ENCODE results near the gene BCAP29. TPM values are rescaled to one million over a fixed set of nuclear protein-coding genes. Genes with fewer than 3 reads are reported as not detected.
A peak's percentile ranks its signal among the peaks of the same experiment; 100 is the strongest.
"Not testable (repeated sequence)": the region's sequence is repeated elsewhere in the genome, so short reads cannot be mapped to it uniquely, and the experiment has no call there.

BCAP29 gene, protein sequence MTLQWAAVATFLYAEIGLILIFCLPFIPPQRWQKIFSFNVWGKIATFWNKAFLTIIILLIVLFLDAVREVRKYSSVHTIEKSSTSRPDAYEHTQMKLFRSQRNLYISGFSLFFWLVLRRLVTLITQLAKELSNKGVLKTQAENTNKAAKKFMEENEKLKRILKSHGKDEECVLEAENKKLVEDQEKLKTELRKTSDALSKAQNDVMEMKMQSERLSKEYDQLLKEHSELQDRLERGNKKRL
- total RNA-seq: 10 to 100 TPM; 18.9 to 21.0 TPM

- peak within 1 kb of the TSS; percentile 85 for H3K4me3 Mint-ChIP-seq
- DNase-seq: peak; percentile 64
- peaks cover 9% of the 10 kb centered on the region for H3K36me3 Mint-ChIP-seq (ENCODE audit: low read depth)
- peak within 1 kb of the TSS; percentile 71 for H3K27ac Mint-ChIP-seq
- CTCF ChIA-PET: interaction anchor here (0.7 to 1.8 kb wide), 4 partner anchors 15 to 140 kb away, joined by 3 to 6 read pairs (median 4); no protein-coding TSS in a partner anchor
- no peaks in the 10 kb centered on the region for H3K27me3 Mint-ChIP-seq (ENCODE audit: low read depth)
- no peaks in the 10 kb centered on the region for H3K9me3 Mint-ChIP-seq
- peaks cover 21% of the 10 kb centered on the region for H3K4me1 Mint-ChIP-seq (ENCODE audit: low read depth)
- intact Hi-C loops (cut with micrococcal nuclease): loop anchor here (1.0 to 5.0 kb wide), 5 partner anchors 17 to 297 kb away; partner anchors contain the start of genes COG5 and DUS4L
Measured at GRCh38 chr7:107579885-107580715, at the start of gene BCAP29. BCAP29 (plus strand) TSS chr7:107580246; CDS start chr7:107580773, 527 bp downstream.

DNA sequence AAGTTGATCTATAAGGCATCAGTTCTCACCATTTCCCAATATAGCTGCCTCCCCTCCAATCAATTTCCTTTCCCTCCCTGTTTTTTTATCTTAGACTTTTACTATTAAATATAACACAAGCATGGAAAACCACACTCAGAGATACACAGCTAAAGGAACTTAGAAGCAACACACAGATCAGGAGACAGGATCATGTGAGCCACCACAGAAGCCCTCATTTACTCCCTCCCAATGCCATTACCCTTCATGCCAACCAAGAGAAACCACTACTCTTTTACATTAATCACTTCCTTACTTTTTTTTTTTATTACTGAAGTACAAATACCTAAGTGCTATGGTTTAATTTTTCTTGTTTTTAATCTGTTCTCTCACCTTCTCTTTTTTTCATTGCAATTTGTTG, 49.3 kb upstream of the BCAP29 start:
- intact Hi-C loops (cut with micrococcal nuclease): no loop called here
- DNase-seq: no peak
- Mint-ChIP-seq H3K27me3 (ENCODE audit: low read depth) (no peaks in the 10 kb centered on the region), H3K9me3 (peaks cover 5% of the 10 kb centered on the region), H3K36me3 (ENCODE audit: low read depth) (peaks cover 33% of the 10 kb centered on the region), H3K4me1 (ENCODE audit: low read depth) (peaks cover 38% of the 10 kb centered on the region), H3K4me3 (no peak overlapping the region), H3K27ac (no peak overlapping the region)
- CTCF ChIA-PET: interaction anchor here (0.6 kb wide), 1 partner anchor 1012 kb away, joined by 4 read pairs; no protein-coding TSS in a partner anchor

- Mint-ChIP-seq H3K4me1 (ENCODE audit: low read depth) (peaks cover 37% of the 10 kb centered on the region), H3K4me3 (no peak overlapping the region), H3K9me3 (peaks cover 10% of the 10 kb centered on the region), H3K36me3 (ENCODE audit: low read depth) (peaks cover 51% of the 10 kb centered on the region), H3K27ac (no peak overlapping the region), H3K27me3 (ENCODE audit: low read depth) (no peaks in the 10 kb centered on the region)
- intact Hi-C loops (cut with micrococcal nuclease): no loop called here
- CTCF ChIA-PET: no interaction called here
- no peak for DNase-seq
Measured at GRCh38 chr7:107534139-107534538, 45.9 kb upstream of the BCAP29 start.

- H3K27ac Mint-ChIP-seq; DNase-seq; H3K4me3 Mint-ChIP-seq; intact Hi-C loops (cut with micrococcal nuclease); H3K27me3 Mint-ChIP-seq (ENCODE audit: low read depth); H3K9me3 Mint-ChIP-seq; CTCF ChIA-PET: not testable (repeated sequence)
- Mint-ChIP-seq H3K4me1 (ENCODE audit: low read depth) (peaks cover 35% of the 10 kb centered on the region), H3K36me3 (ENCODE audit: low read depth) (peaks cover 60% of the 10 kb centered on the region)
Measured at GRCh38 chr7:107537228-107537627, 42.8 kb upstream of the BCAP29 start.

DNA sequence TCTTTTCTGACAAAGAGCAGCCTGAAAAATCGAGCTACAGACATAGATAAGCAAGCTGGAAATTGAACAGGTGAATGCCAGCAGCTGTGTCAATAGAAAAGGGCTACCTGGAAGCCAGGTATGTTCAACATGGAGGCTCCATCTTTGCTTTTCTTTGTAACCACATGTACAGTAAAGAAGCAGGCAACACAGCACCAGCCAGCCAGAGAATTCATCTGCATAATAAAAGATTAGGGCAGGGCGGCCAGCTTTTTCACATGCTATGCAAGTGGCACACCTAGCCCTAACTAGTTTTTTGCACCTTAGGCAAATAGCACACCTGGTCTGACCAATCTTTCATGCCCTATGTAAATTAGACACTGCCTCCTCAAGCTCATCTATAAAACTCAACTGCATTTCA, 42.0 kb upstream of the BCAP29 start:
- CTCF ChIA-PET: no interaction called here
- intact Hi-C loops (cut with micrococcal nuclease): no loop called here
- H3K27ac Mint-ChIP-seq: no peak overlapping the region
- H3K9me3 Mint-ChIP-seq: peaks cover 10% of the 10 kb centered on the region
- no peaks in the 10 kb centered on the region for H3K27me3 Mint-ChIP-seq (ENCODE audit: low read depth)
- peaks cover 33% of the 10 kb centered on the region for H3K4me1 Mint-ChIP-seq (ENCODE audit: low read depth)
- DNase-seq: no peak
- peaks cover 61% of the 10 kb centered on the region for H3K36me3 Mint-ChIP-seq (ENCODE audit: low read depth)
- H3K4me3 Mint-ChIP-seq: no peak overlapping the region

- intact Hi-C loops (cut with micrococcal nuclease): no loop called here
- Mint-ChIP-seq H3K36me3 (ENCODE audit: low read depth) (peaks cover 61% of the 10 kb centered on the region), H3K9me3 (peaks cover 19% of the 10 kb centered on the region), H3K4me1 (ENCODE audit: low read depth) (peaks cover 21% of the 10 kb centered on the region), H3K4me3 (no peak overlapping the region), H3K27ac (no peak overlapping the region), H3K27me3 (ENCODE audit: low read depth) (no peaks in the 10 kb centered on the region)
- no peak for DNase-seq
- CTCF ChIA-PET: no interaction called here
Measured at GRCh38 chr7:107543338-107543993, 36.6 kb upstream of the BCAP29 start.

DNA sequence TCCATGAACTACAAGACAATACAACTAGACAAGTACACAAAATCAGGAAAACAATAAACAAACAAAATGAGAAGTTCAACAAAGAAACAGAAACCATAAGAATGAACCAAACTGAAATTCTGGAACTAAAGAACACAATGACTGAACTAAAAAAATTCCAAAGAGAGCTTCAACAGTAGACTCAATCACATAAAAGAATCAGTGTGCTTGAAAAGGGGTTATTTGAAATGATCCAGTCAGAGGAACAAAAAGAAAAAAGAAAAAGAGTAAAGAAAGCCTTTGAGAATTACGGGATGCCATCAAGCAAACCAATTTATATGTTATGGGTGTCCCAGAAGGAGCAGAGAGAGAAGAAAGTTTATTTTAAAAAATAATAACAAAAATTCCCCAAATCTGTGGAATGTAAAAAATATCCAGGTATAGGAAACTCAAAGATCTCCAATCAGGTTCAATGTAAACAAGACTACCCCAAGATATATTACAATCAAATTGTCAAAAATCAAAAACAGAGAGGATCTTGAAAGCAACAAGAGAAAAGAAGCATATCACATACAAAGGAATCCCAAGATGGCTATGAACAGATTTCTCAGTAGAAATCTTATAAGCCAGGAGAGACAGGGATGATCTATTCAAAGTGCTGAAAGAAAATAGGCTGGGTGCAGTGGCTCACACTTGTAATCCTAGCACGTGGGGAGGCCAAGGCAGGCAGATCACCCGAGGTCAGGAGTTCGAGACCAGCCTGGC, 35.0 kb upstream of the BCAP29 start:
- intact Hi-C loops (cut with micrococcal nuclease): no loop called here
- no peak for DNase-seq
- no peak overlapping the region for H3K27ac Mint-ChIP-seq
- peaks cover 59% of the 10 kb centered on the region for H3K36me3 Mint-ChIP-seq (ENCODE audit: low read depth)
- peaks cover 19% of the 10 kb centered on the region for H3K9me3 Mint-ChIP-seq
- CTCF ChIA-PET: no interaction called here
- H3K4me1 Mint-ChIP-seq (ENCODE audit: low read depth): peaks cover 22% of the 10 kb centered on the region
- H3K27me3 Mint-ChIP-seq (ENCODE audit: low read depth): no peaks in the 10 kb centered on the region
- H3K4me3 Mint-ChIP-seq: no peak overlapping the region

- CTCF ChIA-PET: interaction anchor here (0.6 kb wide), 1 partner anchor 173 kb away, joined by 3 read pairs; no protein-coding TSS in a partner anchor
- intact Hi-C loops (cut with micrococcal nuclease): no loop called here
- peaks cover 52% of the 10 kb centered on the region for H3K36me3 Mint-ChIP-seq (ENCODE audit: low read depth)
- no peak overlapping the region for H3K4me3 Mint-ChIP-seq
- peaks cover 4% of the 10 kb centered on the region for H3K9me3 Mint-ChIP-seq
- DNase-seq: no peak
- H3K27ac Mint-ChIP-seq: no peak overlapping the region
- H3K4me1 Mint-ChIP-seq (ENCODE audit: low read depth): peaks cover 51% of the 10 kb centered on the region
- H3K27me3 Mint-ChIP-seq (ENCODE audit: low read depth): no peaks in the 10 kb centered on the region
Measured at GRCh38 chr7:107551936-107552335, 28.1 kb upstream of the BCAP29 start.

DNA sequence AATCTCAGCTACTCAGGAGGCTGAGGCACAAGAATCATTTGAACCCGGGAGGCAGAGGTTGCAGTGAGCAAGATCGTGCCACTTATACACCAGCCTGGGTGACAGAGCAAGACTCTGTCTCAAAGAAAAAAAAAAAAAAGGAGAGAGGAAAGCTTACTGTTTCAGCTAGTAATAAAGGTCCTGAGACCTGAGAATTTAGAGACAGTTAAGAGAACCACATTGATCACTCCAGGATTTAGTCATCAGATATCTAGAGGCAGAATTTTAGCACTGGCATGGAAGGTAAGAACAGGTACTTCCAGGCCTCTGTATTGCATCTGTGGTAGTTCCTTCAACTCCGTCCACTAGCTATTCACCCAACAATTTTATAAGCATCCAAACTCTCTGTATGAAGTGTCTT, 24.2 kb upstream of the BCAP29 start:
- no peak for DNase-seq
- no peak overlapping the region for H3K27ac Mint-ChIP-seq
- peaks cover 58% of the 10 kb centered on the region for H3K4me1 Mint-ChIP-seq (ENCODE audit: low read depth)
- H3K27me3 Mint-ChIP-seq (ENCODE audit: low read depth): no peaks in the 10 kb centered on the region
- CTCF ChIA-PET: interaction anchor here (0.6 to 0.7 kb wide), 2 partner anchors 11 to 106 kb away, joined by 3 read pairs; no protein-coding TSS in a partner anchor
- no peaks in the 10 kb centered on the region for H3K9me3 Mint-ChIP-seq
- intact Hi-C loops (cut with micrococcal nuclease): no loop called here
- H3K36me3 Mint-ChIP-seq (ENCODE audit: low read depth): peaks cover 41% of the 10 kb centered on the region
- no peak overlapping the region for H3K4me3 Mint-ChIP-seq

DNA sequence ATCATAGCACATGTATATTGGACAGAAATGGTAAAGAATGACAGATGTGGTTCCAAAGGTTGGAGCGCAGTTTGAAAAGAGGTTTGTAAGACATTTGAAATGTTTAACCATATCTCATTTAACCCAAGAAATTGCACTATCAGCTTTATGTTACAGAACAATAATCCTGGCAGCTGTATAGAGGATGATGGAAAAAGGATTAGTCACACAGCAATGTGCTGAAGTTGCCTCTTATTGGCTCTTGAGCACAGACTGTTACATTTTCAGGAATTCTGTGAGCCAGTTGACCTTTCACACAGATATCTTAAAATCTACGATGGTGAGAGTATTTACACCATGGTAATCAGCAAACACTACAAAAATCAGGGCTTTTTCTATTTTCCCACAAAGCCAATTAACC, 20.2 kb upstream of the BCAP29 start:
- H3K27me3 Mint-ChIP-seq (ENCODE audit: low read depth): no peaks in the 10 kb centered on the region
- CTCF ChIA-PET: no interaction called here
- no peak overlapping the region for H3K27ac Mint-ChIP-seq
- DNase-seq: no peak
- no peaks in the 10 kb centered on the region for H3K9me3 Mint-ChIP-seq
- peaks cover 25% of the 10 kb centered on the region for H3K36me3 Mint-ChIP-seq (ENCODE audit: low read depth)
- intact Hi-C loops (cut with micrococcal nuclease): loop anchor here (2.0 to 5.0 kb wide), 3 partner anchors 257 to 967 kb away; partner anchors contain the start of gene PNPLA8
- H3K4me3 Mint-ChIP-seq: no peak overlapping the region
- peaks cover 65% of the 10 kb centered on the region for H3K4me1 Mint-ChIP-seq (ENCODE audit: low read depth)

- Mint-ChIP-seq H3K4me3 (peak overlapping the region; percentile 82), H3K9me3 (no peaks in the 10 kb centered on the region), H3K27ac (peak overlapping the region; percentile 71), H3K36me3 (ENCODE audit: low read depth) (peaks cover 21% of the 10 kb centered on the region), H3K4me1 (ENCODE audit: low read depth) (peaks cover 65% of the 10 kb centered on the region), H3K27me3 (ENCODE audit: low read depth) (no peaks in the 10 kb centered on the region)
- intact Hi-C loops (cut with micrococcal nuclease): loop anchor here (2.0 to 5.0 kb wide), 3 partner anchors 256 to 966 kb away; partner anchors contain the start of gene PNPLA8
- DNase-seq: peak; percentile 39
- CTCF ChIA-PET: no interaction called here
Measured at GRCh38 chr7:107560898-107561516, 19.0 kb upstream of the BCAP29 start.
